Activated CD4-positive, alpha-beta T cell treated with anti-CD3 and anti-CD28 coated beads, Interleukin-2, amount 50 U/mL, for 4 hours (primary cell): Measurements from ENCODE around the gene LCE5A.
"Not testable (repeated sequence)": the region's sequence is repeated elsewhere in the genome, so short reads cannot be mapped to it uniquely, and the experiment has no call there.

Source experiments
- DNase-seq, 2 experiments: peaks; one replicate each; pipeline ENCODE4 v3.0.0-alpha.2; 2020

Gene LCE5A

DNA sequence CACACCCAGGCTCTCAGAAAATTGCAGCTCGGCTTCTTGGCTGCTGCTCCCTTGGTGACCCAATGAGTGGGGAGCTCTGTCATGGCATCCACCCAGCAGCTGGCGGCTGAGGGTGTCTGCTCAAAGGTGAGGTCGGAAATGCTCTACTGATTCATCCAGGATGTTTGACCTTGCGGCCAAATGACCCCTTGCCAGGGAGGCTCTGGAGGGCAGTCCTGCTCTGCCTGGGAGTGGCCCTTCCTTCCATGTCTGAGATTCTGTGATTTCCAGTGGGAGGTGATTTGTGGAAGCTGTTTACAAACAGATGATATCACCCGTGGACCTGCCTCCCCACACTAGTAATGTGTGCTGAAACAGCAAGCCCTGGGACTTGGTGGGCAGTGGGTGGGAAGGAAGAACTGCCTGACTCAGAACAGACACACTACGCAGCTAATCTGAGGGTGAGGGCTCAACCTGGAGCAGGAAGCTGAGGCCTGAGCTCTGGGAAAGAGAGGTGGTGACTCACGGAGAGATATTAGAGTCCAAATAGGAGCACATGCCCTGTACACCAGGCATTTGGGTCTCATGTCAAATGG lies 6.7 kb downstream of the LCE5A start:
- DNase-seq = no peak

DNA sequence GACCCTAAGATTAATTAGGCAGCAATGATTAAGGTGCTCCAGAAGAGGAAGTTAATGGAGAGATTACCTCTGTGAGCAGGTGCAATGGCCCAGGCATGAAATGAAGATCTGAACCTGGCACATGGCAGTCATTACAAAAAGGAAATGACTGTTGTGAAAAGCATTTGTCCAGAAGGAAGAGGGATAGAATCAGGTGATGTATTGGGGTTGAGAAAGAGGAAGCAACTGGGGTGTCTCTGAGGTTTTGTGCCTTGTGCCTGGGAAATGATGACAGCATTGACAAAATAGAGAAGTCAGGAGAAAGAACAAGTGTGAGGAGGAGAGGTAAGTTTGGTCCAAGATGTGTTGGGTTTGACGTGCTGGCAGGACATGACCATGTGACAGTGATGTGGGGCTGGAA lies 9.2 kb downstream of the LCE5A start:
- DNase-seq = no peak

DNA sequence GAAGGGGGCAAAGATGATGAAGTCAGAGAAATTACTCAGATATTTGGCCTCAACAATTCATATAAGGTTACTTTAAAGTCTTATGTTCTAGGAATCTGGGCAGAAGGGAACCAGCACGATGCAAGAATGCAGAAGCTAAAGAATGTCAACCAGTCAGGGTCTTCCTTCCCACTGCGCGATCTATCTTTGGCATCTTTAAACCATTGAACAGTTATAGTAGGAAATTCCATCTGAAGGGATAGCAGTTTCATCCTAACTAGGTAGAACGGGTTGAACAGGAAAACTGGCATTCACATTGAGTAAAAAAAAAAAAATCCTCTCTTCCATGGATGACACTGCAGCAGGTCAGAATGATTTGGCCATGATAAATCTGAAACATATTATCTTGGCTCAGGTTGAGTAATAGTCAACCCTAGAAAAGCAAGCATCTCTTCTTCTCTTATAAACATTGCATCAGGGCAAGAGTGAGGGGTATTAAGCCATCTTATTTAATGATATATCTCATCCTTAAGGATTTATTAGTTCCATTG lies 10.0 kb downstream of the LCE5A start:
- DNase-seq = no peak

DNA sequence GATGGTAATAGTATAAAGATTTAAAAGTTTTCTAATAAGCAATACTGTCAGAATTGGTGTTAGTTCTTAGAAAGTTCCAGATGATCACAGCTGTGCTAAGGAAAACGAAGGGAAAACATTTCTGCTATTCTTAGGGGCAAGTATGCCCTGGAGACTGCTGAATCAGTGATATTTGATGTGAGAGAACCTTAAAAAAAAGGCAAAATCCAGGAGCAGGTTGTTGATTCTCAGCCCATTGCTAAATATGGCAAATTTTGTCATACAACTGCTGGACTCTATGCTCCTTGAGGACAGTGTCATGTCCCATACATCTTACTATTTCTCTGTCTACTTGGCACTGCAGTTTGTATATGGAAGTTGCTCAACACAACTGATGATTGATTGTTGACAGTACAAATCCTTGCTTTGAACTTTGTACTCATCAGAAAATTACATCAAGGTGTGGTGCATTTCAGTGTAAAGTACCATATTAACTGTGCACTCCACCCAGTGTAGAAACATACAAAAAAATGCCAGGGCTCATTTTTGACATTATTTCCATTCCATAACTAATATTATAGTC lies 14.6 kb downstream of the LCE5A start:
- no peak for DNase-seq

DNA sequence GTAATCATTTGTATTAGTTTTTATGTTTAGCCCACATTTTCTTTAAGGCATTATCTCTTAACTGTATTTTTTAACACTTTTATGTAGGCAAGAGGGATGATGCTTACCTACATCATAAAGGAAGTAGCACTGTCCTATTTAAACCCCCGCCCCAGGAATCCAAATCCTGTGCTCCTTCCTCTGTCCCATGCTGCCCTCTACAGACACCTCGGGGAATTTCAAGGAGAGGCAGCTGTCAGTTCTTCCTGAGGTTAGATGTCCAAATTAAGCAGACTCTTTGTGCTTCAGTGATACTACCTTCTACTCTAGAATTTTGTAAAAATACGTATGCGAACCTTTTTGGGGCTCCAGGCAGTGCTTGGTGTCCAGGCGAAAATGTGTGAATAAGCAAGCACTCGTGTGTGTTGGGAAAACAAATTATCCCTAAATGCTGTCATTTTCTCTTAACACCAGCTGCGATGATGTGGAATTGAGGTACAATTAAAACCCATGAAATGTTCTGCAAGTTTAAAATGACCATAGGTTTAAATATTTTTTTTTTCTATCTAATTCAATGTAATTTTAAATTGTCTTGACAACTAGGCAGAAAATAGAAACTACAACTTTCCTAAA lies 22.8 kb downstream of the LCE5A start:
- DNase-seq = no peak

DNA sequence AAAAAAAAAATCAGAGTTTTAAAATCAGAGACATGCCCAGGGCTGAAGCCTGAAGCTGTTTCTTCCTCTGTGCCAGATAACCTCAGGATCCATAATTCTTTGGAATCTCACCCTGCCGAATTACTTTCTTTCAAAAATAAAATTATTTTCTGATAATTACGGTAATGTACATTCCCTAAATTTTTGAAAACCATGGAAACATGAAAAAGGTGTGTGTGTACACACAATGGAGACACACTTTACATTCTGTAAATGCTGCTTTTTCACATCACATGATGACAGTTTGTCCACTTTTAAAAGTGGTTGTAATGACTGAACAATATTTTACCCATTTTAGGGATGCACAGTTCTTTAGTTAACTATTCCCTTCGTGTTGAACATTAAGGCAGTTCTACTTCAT lies 25.2 kb downstream of the LCE5A start:
- no peak for DNase-seq

DNA sequence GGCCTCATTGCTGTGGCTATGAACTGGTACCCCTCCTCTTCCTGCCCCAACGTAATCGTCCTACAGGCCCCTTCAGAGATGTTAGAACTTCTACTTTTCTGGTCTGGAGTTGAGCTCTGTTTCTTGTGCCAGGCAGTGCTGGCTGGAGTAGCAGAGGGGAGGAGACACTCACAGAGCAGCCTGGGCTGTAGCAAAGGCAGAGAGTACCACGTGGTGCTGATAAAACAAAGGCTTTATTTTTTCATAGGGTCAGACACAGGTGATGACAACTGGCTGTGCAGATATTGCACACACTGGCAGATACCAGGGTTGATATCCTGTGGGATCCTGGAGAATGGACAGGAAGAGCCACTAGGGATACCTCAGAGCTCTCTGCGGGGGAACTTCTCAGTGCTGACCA lies 26.9 kb downstream of the LCE5A start:
- DNase-seq = no peak

DNA sequence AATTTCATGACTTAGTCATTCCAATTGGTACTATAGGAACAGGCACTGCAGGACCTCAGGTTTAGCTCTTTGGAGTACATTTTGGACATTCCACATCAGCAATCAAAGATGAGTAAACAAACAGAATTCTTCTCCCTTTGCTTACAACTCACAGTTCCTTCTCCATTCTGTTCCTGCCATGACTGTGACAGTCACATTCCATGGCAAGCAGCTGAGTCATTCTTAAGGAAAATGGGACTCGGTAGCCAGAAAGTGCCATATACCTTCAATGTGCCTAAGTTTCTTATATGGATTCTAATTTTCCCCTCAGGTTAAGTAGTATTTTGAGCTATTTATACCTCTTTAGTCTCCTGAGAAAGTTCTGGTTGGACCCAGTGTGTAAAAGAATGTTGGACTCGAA lies 29.3 kb downstream of the LCE5A start:
- no peak for DNase-seq

DNA sequence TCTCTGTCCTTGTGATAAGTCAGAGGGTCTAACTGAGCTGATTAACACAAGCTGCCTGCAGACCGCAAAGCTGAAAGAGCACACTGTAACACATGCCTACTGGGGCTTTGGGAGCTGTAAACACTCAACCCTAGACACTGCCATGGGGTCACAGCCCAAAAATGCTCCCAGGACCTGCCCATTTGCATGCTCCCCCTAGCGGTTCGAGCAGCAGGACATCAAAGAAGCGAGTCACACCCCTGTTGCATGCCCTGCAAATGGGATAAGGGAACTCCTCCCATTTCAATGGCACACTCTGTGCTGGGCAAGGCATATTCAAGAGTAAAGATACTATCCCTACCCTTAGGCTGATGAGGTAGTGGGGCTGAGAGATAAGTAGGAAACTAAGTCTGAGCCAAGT lies 33.2 kb downstream of the LCE5A start:
- no peak for DNase-seq

DNA sequence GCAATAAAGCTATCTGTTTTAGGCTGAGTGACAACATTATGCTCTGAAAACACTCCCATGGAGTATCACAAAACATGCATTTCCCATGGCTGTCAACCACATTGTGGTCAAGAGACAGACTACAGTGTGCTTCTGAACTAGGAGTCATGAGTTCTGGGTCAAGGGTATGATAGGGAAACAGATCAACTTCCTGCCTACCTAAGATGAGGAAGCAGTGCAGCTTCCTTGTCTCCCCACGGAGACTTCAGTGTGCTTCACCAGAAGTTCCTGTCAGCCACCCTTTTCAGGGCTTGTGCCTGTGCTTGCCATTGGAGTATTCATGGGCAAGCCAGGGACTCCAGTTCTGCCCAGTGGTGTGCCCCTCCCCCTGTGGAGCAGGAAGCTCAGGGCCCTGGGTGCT lies 36.1 kb downstream of the LCE5A start:
- no peak for DNase-seq

DNA sequence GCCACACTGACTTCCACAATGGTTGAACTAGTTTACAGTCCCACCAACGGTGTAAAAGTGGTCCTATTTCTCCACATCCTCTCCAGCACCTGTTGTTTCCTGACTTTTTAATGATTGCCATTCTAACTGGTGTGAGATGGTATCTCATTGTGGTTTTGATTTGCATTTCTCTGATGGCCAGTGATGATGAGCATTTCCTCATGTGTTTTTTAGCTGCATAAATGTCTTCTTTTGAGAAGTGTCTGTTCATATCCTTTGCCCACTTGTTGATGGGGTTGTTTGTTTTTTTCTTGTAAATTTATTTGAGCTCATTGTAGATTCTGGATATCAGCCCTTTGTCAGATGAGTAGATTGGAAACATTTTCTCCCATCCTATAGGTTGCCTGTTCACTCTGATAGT lies 37.8 kb downstream of the LCE5A start:
- DNase-seq = not testable (repeated sequence)
